GM18520 (cell line): ENCODE data around the gene DCC.

Source experiments
- ATAC-seq: cut with Tn5 transposase; IDR thresholded peaks from one replicate; pipeline ENCODE4 v1.9.1; 2021; ENCODE audit not compliant: unreplicated experiment

DCC gene

DNA sequence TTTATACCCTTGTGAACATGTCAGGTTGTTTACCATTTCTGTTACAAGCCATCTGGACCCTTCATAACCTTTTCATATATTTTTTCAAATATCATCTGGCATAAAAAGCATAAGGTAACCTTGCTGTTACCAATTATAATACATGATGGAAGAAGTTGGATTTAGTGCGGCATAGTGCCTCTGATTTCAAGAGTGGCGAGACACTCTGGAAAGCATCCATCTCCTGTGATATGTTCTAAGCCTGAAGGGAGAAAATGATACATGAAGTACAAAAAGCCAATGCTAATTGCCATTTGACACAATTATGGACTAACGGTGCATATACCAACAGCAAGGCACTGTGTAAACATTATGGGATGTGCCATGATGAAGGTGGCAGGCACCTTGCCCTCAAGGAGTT lies 75.1 kb downstream of the DCC start:
- ATAC-seq = no peak

GRCh38 chr18:52422985-52423601 lies 83.1 kb downstream of the DCC start:
- no peak for ATAC-seq

DNA sequence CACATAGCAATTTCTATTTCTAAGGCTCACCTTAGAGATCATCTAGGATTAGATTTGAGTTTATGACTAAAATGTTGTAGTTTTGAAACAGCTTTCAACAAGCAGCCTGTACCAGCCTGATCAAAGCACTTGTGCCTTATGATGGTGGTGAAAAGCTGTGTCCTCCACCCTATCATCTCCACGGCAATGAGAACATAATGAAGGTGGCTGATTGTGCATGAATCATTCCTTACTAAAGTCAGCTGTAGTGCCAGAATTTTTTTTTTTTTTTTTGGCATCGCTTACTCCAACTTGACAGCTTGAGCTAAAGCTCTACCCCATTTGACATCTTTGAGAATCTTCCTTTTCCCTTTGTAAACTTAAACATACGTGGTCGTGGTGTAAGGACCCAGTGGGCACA lies 86.0 kb downstream of the DCC start:
- no peak for ATAC-seq

DNA sequence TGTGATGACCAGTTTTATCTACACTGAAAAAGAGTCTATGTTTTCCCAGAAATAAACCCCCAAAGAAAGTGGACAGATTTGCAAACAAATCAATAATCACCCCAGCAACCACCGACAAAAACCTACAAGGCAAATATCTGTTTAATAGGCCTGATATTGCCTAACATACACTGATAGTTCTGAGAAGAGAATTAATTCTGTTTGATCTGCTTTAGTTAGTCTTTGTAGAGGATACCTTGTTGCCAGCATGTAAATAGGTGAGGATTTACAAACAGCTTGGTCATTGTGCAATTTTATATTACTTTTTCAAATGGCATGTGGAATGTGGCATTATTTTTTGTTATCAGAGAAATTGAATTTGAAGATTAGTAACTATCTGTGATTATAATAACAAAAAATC lies 86.5 kb downstream of the DCC start:
- no peak for ATAC-seq

- no peak for ATAC-seq
Observed at GRCh38 chr18:52427521-52428175, 87.7 kb downstream of the DCC start.

DNA sequence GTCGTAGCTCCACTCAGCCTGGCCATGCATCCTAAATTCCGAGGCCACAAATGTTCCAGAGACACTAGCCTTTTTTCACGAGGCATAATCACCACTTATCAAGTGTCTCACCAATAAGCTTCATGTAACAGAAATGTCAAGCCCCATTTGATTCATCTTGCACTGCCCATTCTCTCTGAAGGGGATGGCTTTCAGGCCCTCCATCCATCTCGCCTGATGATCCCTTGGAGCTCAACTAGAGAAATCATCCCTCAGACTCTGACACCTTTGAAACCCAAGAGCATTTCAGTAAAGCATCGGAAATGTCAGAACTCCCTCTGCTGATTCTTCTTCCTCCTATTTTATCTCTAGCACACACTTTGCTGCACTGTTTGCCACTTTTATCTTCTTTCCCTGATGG lies 91.7 kb downstream of the DCC start:
- ATAC-seq = no peak

DNA sequence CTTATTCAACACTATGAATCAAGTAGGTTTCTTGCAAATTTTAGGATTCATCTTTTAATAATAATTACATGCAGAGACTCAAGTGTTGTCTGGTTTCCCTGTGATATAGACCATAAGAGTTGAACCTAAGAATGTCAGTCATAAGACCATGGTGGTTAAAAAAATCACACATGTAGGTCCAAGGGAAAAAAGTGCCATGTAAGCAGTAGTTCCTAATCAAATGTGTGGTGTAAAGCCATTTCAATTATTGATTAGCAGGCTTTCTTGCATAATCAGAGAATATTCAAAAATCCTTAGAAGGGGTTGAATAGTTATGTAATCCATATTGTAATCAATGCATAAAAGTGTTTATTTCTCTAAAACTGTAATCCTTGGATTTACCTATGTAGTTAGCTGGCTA lies 93.8 kb downstream of the DCC start:
- ATAC-seq = no peak

GRCh38 chr18:52435301-52435700 lies 95.3 kb downstream of the DCC start:
- ATAC-seq = no peak

- no peak for ATAC-seq
Observed at GRCh38 chr18:52437161-52437560, 97.2 kb downstream of the DCC start.

DNA sequence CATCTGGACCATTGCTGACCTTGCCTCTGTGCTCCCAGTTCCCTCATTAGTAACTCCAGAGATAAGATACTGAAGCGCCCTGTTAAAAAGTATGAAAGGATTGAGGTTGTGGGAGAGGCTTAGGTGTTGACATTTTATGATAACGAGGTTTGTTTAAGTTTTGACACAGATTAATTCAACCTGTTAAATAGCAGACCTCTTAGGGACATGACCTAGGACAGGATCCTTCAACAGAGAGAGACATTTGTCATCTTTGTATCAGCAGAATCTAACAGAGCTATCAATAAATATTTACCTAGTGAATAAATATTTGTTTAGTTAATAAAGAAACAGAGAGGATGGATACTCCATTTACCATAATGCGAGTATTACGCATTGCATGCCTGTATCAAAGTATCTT lies 99.5 kb downstream of the DCC start:
- no peak for ATAC-seq

- ATAC-seq = no peak
Observed at GRCh38 chr18:52441794-52442193, 101.8 kb downstream of the DCC start.

DNA sequence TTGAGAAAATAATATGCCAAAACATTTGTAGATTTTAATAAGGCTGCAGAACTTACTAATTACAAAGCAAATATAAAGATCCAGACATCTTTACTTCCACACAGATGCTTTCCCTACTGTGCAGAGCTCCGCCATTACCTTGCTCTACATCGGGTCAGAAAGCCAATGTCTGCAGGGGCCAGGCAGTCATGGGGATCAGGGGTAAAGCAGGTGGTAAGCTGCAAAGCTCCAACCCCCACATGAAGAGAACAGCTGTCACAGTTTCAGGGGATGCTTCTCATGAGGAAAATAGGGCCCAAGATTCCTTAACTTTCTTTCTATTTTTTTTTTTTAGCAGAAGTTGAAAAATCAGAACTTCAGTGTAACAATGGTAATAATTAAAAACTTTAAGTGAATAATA lies 102.7 kb downstream of the DCC start:
- no peak for ATAC-seq

DNA sequence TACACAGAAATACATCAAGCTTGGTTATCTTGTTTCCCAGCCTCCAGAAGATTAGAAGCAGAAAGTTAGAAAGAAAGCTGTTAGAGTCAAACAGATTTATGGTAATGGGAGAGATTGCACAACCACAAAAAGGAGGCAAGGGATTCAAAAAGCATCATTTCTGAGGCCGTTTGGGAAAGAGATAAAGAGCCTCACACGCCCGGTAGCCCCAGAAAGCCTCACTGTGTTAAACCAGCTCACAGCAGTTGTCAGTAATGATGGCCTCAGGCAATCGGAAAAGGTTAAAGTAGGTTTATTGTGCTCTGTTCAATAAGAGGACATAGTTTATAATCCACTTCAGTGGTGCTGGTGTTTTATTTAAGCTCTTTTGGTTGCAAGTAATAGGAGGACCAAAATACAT lies 111.3 kb downstream of the DCC start:
- ATAC-seq = no peak

DNA sequence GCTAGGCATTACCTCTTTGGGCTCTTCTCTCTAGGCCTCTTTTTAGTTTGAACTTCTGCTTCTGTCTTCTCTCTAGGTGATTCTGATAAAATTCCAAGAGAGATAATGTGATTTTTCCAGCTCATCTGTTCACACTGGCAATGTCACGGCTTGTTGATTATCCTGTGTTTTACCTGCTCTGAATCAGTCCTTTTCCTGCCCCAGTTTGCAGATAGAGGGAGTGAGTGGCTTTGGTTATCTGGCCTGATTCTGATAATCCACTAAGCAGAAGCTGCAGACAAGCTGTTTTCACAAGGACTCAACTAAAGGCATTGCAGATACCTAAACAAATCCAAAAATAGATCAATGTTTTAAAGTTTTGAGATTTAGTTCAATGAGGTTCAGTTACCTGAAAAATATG lies 111.9 kb downstream of the DCC start:
- no peak for ATAC-seq

DNA sequence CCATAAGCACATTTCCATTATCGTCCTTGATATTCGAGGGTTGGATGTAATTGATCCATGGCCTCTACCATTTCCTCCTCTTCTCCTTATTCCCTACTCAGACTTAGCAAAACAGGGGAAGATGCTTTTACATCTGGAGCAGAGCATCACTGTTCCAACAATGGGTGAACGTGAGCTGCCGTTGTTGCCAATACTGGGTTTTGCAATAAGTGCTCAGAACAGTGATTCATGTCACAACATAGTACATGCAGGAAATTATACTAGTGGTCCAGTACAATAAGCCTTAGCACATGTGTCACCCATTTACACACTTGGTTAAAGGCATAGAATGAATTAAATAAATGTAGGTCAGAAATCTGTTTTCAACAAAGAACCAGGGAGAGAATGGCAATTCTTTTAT lies 112.4 kb downstream of the DCC start:
- ATAC-seq = no peak

- no peak for ATAC-seq
Observed at GRCh38 chr18:52459890-52460289, 119.9 kb downstream of the DCC start.

GRCh38 chr18:52462853-52463252 lies 122.9 kb downstream of the DCC start:
- ATAC-seq = no peak

DNA sequence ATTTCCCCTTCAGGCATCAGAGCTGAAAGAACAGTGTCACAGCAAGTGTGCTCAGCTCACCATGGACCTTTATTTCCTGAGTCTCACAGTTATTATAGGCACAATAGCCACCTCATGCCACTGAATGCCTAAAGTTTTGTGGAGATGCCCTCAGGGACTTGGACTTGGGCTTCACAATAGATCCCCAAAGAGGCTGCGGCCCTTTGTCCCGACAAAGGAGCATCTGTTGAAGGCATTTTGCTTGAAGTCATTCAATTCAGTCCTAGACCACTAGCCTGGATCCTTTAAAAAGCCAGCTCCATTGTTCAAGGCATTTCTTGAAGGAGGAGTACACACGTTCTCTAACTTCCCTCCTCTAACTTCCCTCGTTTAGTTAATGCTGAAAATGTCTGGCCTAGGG lies 125.4 kb downstream of the DCC start:
- ATAC-seq = no peak

GRCh38 chr18:52468496-52468895 lies 128.5 kb downstream of the DCC start:
- no peak for ATAC-seq

- no peak for ATAC-seq
Observed at GRCh38 chr18:52475325-52475724, 135.3 kb downstream of the DCC start.

DNA sequence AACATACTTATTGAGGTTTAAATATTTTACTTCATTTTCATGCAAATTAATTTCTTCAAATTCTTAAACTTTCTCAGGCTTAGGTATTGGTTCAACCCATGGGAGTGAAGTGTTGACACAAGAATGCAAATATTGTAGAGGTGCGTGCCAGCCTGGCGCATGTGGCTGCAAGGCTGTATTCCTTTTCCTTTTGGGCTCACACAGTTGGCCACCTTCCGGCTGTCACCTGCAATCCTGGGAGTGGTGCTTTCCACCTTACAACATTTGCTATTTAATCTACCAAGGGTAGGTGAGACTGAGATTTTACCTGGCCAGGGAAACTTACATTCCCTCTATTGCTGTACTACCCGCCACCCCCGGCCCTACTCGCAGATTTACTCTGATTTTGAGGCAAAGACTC lies 141.1 kb downstream of the DCC start:
- no peak for ATAC-seq

- no peak for ATAC-seq
Observed at GRCh38 chr18:52484977-52485376, 145.0 kb downstream of the DCC start.

DNA sequence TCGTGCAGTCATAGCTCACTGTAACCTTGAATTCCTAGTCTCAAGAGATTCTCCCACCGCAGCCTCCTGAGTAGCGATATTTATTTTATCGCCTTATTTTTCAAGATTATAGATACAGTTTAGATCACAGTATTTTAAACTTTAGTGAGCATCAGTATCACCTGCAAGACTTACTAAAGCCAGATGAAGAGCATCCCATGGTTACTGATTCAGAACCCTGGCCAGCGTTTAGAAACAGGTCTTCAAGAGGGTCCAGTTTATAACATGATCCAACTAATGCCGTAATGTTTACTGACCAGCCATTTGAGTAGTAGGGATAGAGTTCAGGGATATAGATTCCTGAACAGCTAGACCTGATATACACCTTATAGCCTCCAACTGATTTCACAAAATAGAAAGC lies 146.1 kb downstream of the DCC start:
- no peak for ATAC-seq
